K562 (cell line): ENCODE measurements around the gene SEMA3G. TPM values are rescaled to one million over a fixed set of nuclear protein-coding genes. Genes with fewer than 3 reads are reported as not detected.

ENCODE experiments used
- ATAC-seq: fragments of 200-7000 bp; cut with Tn5 transposase; 3 replicates; pipeline ENCODE4 v1.9.1; 2020; ENCODE audit warnings: moderate library complexity
- BruUV-seq: library from RNA; stranded (reverse); fragments of 400-500 nt; replicated peaks from 2 replicates; lab custom pipeline; 2021; lab: Mats Ljungman, UMichigan
- CTCF ChIA-PET: fragments of 300-600 bp; formaldehyde crosslinking; extraction: SDS; loops from one replicate; lab custom pipeline; 2021; ENCODE audit warnings: low intra/inter-chr PET ratio; lab: Yijun Ruan, JAX
- POLR2A ChIA-PET: fragments of 300-600, 350-650 bp; sonication (Branson Sonifier 250); formaldehyde crosslinking; extraction: SDS; loops from one replicate; lab custom pipeline; 2021; ENCODE audit warnings: antibody characterized with exemption, inconsistent platforms; lab: Yijun Ruan, JAX
- DNase-seq, 4 experiments: peaks; one replicate each; pipeline versions ENCODE4 v3.0.0 to v3.0.0-alpha.2; 2011 to 2018; ENCODE audit warnings: low spot score in 3 of 4, mixed read lengths in 3 of 4; ENCODE audit errors: extremely low read depth in 1 of 4
- FAIRE-seq: peaks from 2 replicates; lab custom pipeline; 2011; peaks lifted over from hg19 to GRCh38; lab: Jason Lieb, UNC
- H2AFZ ChIP-seq: 2 replicates; pipeline ENCODE4 v1.6.0; 2011; ENCODE audit warnings: low read depth, low read length, control low read depth, inconsistent platforms
- H3K27ac ChIP-seq: fragments of 200-600 bp; 3 replicates; pipeline ENCODE4 v1.8.0; 2011; ENCODE audit warnings: low read depth, mild to moderate bottlenecking, control low read depth, inconsistent platforms, low read length, moderate library complexity, mixed read lengths; ENCODE audit errors: extremely low read depth
- H3K27me3 ChIP-seq, 2 experiments: fragments of 300-600 bp in 1 of 2; 2 replicates in 1 of 2; 3 replicates in 1 of 2; pipeline versions ENCODE4 v1.6.0 to v1.8.0; 2011; ENCODE audit warnings: inconsistent platforms in 2 of 2, low read length in 2 of 2, mild to moderate bottlenecking in 1 of 2, mixed read lengths in 1 of 2, moderate library complexity in 1 of 2; ENCODE audit not compliant: control insufficient read depth in 2 of 2, insufficient read depth in 2 of 2
- H3K36me3 ChIP-seq: fragments of 300-600 bp; 3 replicates; pipeline ENCODE4 v1.8.0; 2011; ENCODE audit warnings: mild to moderate bottlenecking, low read length, inconsistent platforms; ENCODE audit not compliant: control insufficient read depth, insufficient read depth
- H3K4me1 ChIP-seq, 2 experiments: fragments of 200-600 bp in 1 of 2; replicated peaks in 1 of 2; 2 replicates in 1 of 2; 3 replicates in 1 of 2; pipeline versions ENCODE4 v1.5.1 to v1.8.0; 2011; ENCODE audit warnings: inconsistent platforms in 2 of 2, low read length in 2 of 2, mild to moderate bottlenecking in 1 of 2, mixed read lengths in 1 of 2, moderate library complexity in 1 of 2; ENCODE audit not compliant: control insufficient read depth in 2 of 2, insufficient read depth in 2 of 2
- H3K4me2 ChIP-seq: 2 replicates; pipeline ENCODE4 v1.6.1; 2011; ENCODE audit warnings: low read length, control low read depth, inconsistent platforms, mixed read lengths; ENCODE audit not compliant: insufficient read depth
- H3K4me3 ChIP-seq: fragments of 200-600 bp; sonication (generic), shearing (Covaris generic); 2 replicates; pipeline ENCODE4 v1.5.1; 2016; ENCODE audit warnings: control low read depth, inconsistent platforms
- H3K79me2 ChIP-seq: fragments of 200-600 bp; 3 replicates; pipeline ENCODE4 v1.8.0; 2011; ENCODE audit warnings: low read length, inconsistent platforms; ENCODE audit not compliant: control insufficient read depth, insufficient read depth
- H3K9ac ChIP-seq, 2 experiments: 2 replicates each; pipeline versions ENCODE4 v1.6.0 to v1.6.1; 2011; ENCODE audit warnings: low read depth in 2 of 2, low read length in 2 of 2, control low read depth in 1 of 2, inconsistent platforms in 1 of 2, mild to moderate bottlenecking in 1 of 2, mixed read lengths in 1 of 2; ENCODE audit not compliant: insufficient read depth in 1 of 2
- H3K9me1 ChIP-seq: one replicate; pipeline ENCODE4 v1.6.0; 2011; ENCODE audit warnings: inconsistent platforms, mild to moderate bottlenecking, low read length, moderate library complexity; ENCODE audit not compliant: control insufficient read depth, insufficient read depth
- H3K9me3 ChIP-seq: replicated peaks from 2 replicates; pipeline ENCODE4 v1.5.1; 2011; ENCODE audit warnings: low read depth, low read length, inconsistent platforms; ENCODE audit not compliant: control insufficient read depth, insufficient read depth
- H4K20me1 ChIP-seq: replicated peaks from 2 replicates; pipeline ENCODE4 v1.6.1; 2011; ENCODE audit warnings: low read length, inconsistent platforms, mixed read lengths; ENCODE audit not compliant: control insufficient read depth, insufficient read depth
- BRCA1 ChIP-seq, 2 experiments: fragments of 450-650 bp in 1 of 2; sonication (generic) in 1 of 2; formaldehyde crosslinking in 1 of 2; IDR thresholded peaks; 2 replicates each; pipeline versions ENCODE4 v1.5.0 to v1.6.1; 2017 to 2020; ENCODE audit warnings: mild to moderate bottlenecking in 1 of 2, missing genetic modification reagents in 1 of 2
- CEBPB ChIP-seq: fragments of 450-650 bp; IDR thresholded peaks from 2 replicates; pipeline ENCODE4 v1.6.1; 2016; ENCODE audit warnings: missing genetic modification characterization, missing compliant biosample characterization
- MYNN ChIP-seq, 2 experiments: sonication (generic); formaldehyde crosslinking in 1 of 2; IDR thresholded peaks; 2 replicates each; pipeline versions ENCODE4 v1.5.0 to v1.6.1; 2016 to 2020; ENCODE audit warnings: antibody characterized with exemption in 1 of 2, missing genetic modification reagents in 1 of 2
- NFATC3 ChIP-seq: fragments of 450-650 bp; IDR thresholded peaks from 2 replicates; pipeline ENCODE4 v1.6.1; 2017; ENCODE audit warnings: mild to moderate bottlenecking
- POLR2G ChIP-seq: fragments of 200-400 bp; formaldehyde crosslinking; IDR thresholded peaks from 2 replicates; pipeline ENCODE4 v1.6.1; 2017; ENCODE audit warnings: low read depth, mild to moderate bottlenecking, antibody characterized with exemption, low read length, moderate library complexity
- RBM15 ChIP-seq: fragments of 200-400 bp; formaldehyde crosslinking; IDR thresholded peaks from 2 replicates; pipeline ENCODE4 v1.6.1; 2018; ENCODE audit warnings: mild to moderate bottlenecking, low read length, moderate library complexity; ENCODE audit not compliant: insufficient read depth
- RFX7 ChIP-seq: fragments of 250-450 bp; sonication (Bioruptor Pico); IDR thresholded peaks from 2 replicates; pipeline ENCODE4 v1.5.1; 2021; ENCODE audit warnings: mild to moderate bottlenecking
- ZNF121 ChIP-seq: sonication (generic); formaldehyde crosslinking; conservative IDR thresholded peaks from 2 replicates; pipeline ENCODE4 v1.8.0; 2022; ENCODE audit warnings: missing genetic modification reagents
- ZNF253 ChIP-seq: fragments of 250-450 bp; sonication (Bioruptor Pico); conservative IDR thresholded peaks from 2 replicates; pipeline ENCODE4 v1.6.1; 2021; ENCODE audit warnings: mild to moderate bottlenecking
- ZNF274 ChIP-seq: IDR thresholded peaks from 2 replicates; pipeline ENCODE4 v1.6.1; 2011; ENCODE audit warnings: low read depth, mild to moderate bottlenecking, low read length, moderate library complexity, borderline replicate concordance
- ZNF41 ChIP-seq: fragments of 250-450 bp; sonication (Bioruptor Pico); conservative IDR thresholded peaks from 2 replicates; pipeline ENCODE4 v1.4.0; 2020; ENCODE audit warnings: mild to moderate bottlenecking
- WGBS: fragments of 100-300 bp; shearing (Covaris generic); methylation state at CpG from one replicate; pipeline ENCODE4 v1.1.6; 2016; ENCODE audit warnings: low coverage, mixed read lengths; ENCODE audit not compliant: insufficient coverage; ENCODE audit errors: missing lambda C conversion rate; 5-methylcytosine and 5-hydroxymethylcytosine counted together
- in situ Hi-C: fragments of 300-500 bp; cut with MboI; formaldehyde crosslinking; loops from 4 replicates; pipeline ENCODE4 v1.15.0; 2018; ENCODE audit warnings: inconsistent platforms, mixed read lengths
- intact Hi-C: fragments of 100-400 bp; cut with micrococcal nuclease; formaldehyde crosslinking; loops from 2 replicates; pipeline ENCODE4 v1.14.2; 2022
- polyA plus RNA-seq, 8 experiments: library from polyadenylated mRNA; depleted of rRNA in 4 of 8; stranded (reverse) in 5 of 8; unstranded in 3 of 8; fragments of >200 nt; fragmentation: Nextera tagmentation in 2 of 8; fragmentation: Illumina TruSeq in 1 of 8; extraction: Ambion mirVana in 2 of 8; extraction: Trizol in 1 of 8; gene quantifications; 2 replicates each; pipeline versions ENCODE4 v1.2.1 to v1.2.3, GENCODE V29; 2011 to 2014; ENCODE audit warnings: inconsistent platforms in 1 of 8, missing spikeins in 1 of 8
- total RNA-seq, 7 experiments: library from RNA; depleted of rRNA in 6 of 7; stranded (reverse); fragments of >200 nt in 6 of 7; fragmentation: Illumina TruSeq in 2 of 7; extraction: Trizol in 2 of 7; gene quantifications; 2 replicates each; pipeline versions ENCODE4 v1.2.1 to v1.2.3, GENCODE V29; 2011 to 2021; ENCODE audit warnings: low replicate concordance in 1 of 7

Gene SEMA3G
- total and polyA plus RNA-seq, 9 of the 15 experiments (the other 6 are each of a cell fraction or from before 2014, with no cell fraction given), result 0.04 to 0.07 (median 0.05) TPM; not detected in 6

GRCh38 chr3:52493232-52494017 is 48.5 kb upstream of the SEMA3G start:
- no peaks in the 10 kb centered on the region for H3K9me3 ChIP-seq
- BruUV-seq, result no TSS peak
- H3K9me1 ChIP-seq, result no peaks in the 10 kb centered on the region
- H3K4me2 ChIP-seq, result no peak overlapping the region
- CTCF ChIA-PET, result no interaction called here
- no peak for FAIRE-seq
- no peak for DNase-seq
- ATAC-seq, result no peak; the same call in 2 of the 3 replicates
- TF ChIP-seq ZNF121 (CRISPR knock-in tag) (no peak), RBM15 (no peak), NFATC3 (no peak), ZNF274 (no peak), ZNF253 (no peak), MYNN (IDR thresholded peaks at IDR 0.05) (0 out of 2 replicates have a peak, but pooled peaks have one; percentile 29), MYNN (CRISPR knock-in tag; IDR thresholded peaks at IDR 0.05) (no peak), RFX7 (CRISPR knock-in tag) (no peak), CEBPB (tag) (0 out of 2 replicates have a peak, but pooled peaks have one; percentile 31), POLR2G (peak; percentile 44; the same call in 1 of the 2 replicates), ZNF41 (no peak), BRCA1 (IDR thresholded peaks at IDR 0.05) (no peak), BRCA1 (CRISPR knock-in tag; IDR thresholded peaks at IDR 0.05) (no peak)
- TF ChIP-seq, all 486 proteins: peak for 3
- H3K27ac ChIP-seq, result no peak overlapping the region
- POLR2A ChIA-PET, result no interaction called here
- intact Hi-C loops, result no loop called here
- no peak overlapping the region for H3K9ac ChIP-seq
- no peaks in the 10 kb centered on the region for H3K27me3 ChIP-seq
- H3K4me1 ChIP-seq, result peaks cover 5 to 35% of the 10 kb centered on the region in 2 experiments; a peak in 3 of 5 replicates
- in situ Hi-C loops, result no loop called here
- H3K36me3 ChIP-seq, result peaks cover 39% of the 10 kb centered on the region; the same call in 2 of the 3 replicates
- WGBS, result 75% methylated on average over 2 of the region's 7 CpGs
- H3K4me3 ChIP-seq, result no peak overlapping the region
- H2AFZ ChIP-seq, result no peak overlapping the region
- no peaks in the 10 kb centered on the region; the same call in 1 of the 2 replicates for H4K20me1 ChIP-seq
- no peaks in the 10 kb centered on the region for H3K79me2 ChIP-seq
